NCI-H2029 treated with DMSO at 0.1 percent for 48 hours (cell line): ENCODE data around the gene PAX2.

Experiments used
- DNase-seq: peaks from one replicate; lab custom pipeline; 2025; lab: John Stamatoyannopoulos, UW

PAX2 gene

DNA sequence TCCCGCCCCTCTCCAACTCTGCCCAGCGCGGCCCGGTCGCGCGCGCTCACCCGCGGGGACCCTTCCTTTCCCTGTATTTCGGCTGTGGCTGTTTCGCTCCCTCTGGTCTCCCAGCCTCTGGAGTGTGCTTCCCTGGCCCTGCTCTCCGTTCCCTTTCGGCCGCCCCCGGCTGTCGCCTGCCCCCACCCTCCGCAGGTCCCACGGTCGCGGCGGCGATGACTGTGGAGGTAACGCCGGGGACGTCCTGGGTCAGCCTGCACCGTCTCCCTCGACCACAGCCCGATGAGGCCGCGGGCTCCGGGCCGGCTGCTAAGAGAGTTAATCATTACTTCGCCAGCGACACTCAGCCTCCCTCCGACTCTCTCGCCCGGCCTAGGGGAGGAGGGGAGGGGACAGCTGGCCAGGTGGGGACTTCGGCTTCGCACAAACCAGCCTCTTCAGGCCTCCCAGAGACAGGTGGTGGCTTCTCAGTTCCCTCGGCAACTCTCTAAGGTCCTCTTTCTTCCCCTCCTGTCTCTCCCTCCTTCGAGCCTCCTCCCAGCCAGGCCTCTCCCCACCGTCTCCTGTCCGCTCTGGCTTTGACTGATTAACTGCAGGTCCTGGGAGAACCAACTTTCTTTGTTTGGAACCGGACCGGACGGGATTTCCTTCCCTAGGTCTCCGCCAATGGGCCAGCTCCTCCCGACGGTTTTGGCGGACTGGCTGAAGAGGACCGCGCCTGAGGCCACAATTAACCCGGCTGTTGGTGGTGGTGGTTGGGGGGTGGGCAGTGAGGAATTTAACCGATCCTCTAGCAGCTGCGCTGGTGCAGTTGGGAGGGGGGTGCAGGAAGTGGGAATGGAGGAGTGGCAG, 5.6 kb upstream of the PAX2 start:
- DNase-seq: no peak

DNA sequence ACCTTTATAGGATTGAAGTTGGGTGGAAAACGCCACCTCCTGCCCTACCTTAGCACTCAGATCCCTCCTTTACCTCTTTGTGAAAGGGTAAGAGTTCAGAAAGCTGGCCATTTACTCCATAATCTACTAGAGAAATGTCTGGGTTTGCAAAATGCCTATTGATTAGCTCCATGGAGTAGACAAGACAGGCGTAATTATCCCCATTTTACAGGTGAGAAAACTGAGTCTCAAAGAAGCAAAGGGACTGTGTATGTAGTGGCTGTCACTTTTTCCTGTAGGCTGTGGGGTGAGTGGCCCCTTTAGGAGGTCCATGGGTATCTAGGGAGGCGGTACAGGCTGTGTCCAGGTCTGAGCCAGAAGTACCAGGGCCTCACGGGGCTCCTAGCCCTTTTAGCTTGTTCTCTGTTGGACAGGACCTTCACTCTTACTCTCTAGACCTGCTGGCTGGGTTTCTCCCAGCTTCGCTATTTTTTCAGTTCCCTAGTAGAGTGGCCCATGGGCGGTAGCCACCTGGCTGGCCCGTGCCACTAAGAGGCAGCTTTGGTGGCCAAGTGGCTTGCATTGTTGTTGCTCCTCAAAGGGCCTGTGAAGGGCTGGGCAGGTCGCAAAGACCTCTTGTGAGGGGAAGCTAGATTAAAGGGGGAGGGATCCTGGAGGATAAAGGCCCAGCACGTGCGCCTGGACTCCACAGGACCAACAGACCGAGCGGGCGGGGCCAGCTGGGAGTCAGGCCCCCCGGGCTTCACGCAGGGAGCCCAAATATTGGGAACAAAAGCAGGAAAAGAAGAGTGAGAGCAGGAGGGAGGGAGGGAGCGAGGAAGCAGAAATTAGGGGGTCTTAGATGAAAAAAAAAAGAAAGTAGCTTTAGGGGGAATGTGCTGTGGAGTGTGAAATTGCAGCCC, 4.7 kb upstream of the PAX2 start:
- no peak for DNase-seq

DNA sequence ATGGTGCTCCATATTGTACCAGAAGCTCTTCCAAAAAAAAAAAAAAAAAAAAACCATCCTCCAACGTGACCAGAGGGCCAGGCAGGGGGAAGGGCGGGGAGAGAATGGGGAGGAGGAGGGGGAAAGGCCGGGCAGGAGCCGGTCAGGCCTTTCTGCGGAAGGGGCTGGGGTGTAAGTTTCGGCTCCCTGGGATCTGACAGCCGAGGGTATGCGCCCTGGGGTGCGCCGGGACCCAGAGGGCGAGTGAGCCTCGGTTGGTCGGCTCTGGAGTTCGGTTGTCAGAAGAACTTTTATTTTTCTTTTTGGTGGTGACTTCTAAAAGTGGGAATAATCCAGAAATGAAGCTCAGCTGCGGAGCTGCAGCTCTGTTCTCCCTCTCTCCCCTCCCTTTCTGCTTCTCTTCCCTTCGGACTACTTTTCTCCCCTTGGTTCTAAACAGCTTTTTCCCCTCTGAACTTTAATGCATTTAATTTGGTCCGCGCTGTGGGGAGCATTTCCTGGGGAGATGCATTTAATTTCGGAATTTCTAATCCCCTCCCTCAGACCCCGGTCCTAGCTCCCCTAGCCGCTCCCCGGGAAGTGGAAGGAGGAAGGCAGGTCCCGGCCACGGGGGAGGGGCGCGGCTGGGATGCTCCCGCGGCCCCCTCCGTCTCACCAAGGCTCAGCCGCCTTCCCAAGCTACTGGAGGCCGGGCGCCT, 3.9 kb upstream of the PAX2 start:
- DNase-seq: no peak

DNA sequence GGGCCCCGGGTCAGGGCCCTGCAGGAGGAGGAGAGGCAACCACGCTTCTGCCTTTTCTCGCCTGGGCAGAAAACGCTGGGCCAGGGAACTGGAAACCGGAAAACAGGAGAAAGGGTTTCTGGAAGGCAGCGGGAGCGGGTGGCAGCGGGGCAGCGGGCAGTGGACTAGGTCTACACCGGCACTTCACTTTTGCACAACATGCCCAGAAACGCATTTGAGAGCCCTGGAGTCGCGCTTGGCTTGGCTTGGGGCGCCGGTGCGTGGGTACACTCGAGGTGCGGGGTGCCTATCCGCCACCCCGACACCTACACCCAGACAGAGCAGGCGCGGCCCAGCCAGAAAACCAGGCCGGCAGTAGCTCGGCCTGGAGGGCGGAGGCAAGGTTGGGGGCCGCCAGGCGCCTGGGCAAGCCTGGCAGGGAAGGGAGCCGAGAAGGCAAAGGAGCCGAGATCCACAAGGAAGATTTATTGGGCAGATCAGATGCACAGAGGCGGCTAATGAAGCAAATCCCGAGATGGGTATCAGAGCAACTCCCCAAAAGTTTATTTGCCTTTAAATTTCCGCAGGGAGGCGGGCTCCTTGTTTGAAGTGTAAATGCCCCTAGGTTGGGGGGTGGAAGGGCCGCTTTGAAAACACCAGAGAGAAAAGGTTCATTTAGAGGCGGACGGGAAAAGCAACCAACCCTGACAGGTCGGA, 3.2 kb upstream of the PAX2 start:
- no peak for DNase-seq

DNA sequence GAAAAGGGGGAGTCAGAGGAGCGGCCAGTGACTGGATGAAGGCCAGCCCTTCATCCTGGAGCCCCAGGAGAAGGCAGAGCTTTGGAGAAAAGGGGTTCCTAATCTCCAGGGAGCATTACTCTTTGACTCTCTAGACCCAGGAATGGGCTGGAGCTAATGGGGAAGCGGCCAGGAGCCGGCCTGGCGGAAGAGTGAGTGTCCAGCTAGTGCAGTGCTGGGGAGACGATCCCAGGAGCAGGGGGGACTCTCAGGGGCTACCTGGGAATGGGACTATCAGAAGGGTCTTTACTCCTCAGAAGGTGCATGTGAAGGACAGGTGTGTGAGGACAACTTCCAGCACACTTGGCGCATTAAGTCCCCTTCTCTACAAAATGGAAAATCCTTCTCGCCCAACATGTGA, 2.4 kb upstream of the PAX2 start:
- DNase-seq: no peak

DNA sequence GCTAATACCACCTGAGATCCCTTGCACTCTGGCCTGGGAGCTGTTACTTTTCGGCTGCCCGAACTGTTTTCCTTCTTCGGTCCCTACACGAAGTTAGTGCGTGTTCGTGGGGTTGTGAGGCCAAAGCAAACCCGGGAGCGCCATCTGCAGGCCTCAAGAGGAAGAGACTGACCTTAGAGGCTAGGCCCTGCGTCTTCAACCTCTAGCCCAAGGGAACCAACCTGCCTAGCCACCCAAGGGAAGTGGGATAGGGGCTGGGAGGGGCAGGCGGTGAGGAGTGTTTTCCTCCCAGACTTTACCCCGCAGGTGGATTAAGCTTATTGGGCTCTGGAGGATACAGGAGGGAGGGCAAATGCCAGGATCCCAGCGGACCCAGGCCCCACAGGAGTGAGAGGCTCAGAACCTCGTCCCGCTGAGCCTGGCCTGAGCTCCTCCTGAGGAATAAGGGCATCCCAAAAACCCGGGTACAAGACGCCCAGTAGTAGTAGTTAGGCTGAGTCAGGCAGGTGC, 1.7 kb upstream of the PAX2 start:
- DNase-seq: no peak

DNA sequence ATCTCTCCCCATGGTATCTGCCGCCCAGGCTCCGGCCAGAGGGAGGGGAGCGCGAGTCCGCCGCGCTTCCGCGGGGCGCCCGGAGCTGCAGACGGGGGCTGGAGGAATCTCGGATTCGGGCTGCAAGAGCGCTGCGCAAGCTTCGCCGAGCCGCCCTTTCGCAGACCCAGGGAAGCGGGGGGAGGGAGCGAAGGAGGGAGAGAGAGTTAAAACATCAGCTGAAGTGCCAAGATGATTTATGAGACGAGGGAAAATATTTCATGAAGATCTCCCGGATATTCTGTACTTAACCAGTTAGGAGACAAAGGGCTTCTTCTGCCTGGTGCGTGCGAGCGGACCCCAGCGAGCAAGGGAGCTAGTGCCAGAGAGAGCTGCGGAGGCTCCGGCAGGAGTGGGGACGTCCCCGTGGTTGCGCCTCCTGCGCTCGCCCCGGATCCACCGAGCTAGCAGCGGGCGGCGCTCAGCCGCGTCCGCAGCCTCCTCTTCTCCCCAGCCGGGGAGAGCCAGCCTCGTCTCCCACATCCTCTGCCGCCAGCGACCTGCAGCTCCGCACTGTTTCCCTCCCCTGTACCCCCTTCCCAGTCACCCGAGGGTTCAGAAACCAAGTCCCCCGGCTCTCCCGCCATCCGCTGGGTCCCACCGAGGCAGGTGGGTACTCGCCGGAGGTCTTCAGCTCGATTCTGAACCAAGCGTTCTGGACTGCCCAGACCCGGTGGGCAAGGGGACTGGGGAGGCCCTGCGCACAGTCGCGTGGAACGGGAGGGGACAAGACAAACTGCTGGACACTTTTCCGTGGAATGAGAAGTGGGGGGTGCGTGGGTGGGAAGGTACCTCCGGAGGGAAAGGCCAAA, 1.0 kb upstream of the PAX2 start:
- no peak for DNase-seq

DNA sequence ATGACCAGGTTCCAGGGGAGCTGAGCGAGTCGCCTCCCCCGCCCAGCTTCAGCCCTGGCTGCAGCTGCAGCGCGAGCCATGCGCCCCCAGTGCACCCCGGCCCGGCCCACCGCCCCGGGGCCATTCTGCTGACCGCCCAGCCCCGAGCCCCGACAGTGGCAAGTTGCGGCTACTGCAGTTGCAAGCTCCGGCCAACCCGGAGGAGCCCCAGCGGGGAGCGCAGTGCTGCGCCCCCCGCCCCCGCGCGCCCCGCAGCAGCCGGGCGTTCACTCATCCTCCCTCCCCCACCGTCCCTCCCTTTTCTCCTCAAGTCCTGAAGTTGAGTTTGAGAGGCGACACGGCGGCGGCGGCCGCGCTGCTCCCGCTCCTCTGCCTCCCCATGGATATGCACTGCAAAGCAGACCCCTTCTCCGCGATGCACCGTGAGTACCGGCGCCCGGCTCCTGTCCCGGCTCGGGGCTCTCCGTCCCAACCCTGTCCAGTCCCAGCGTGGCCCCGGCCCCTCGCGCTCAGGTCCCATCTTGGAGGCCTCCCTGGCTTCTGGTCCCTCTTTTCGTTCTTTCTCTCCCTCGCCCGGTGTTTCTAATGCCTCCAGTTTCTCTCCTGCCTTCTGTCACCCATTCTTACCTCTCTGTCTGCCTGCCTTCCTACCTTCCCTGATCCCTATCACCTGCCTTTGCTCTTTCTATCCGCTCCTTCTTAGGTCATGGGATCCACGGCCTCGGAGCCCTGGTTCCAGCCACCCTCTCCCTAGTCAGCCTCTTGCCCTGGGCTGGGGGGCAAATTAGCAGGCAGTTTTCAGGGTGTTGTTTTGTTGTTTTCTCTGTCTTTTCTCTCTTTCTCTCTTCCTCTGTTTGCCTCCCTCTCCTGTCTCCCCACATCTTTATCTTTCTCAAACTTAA, 751 bp downstream of the PAX2 start:
- DNase-seq: no peak

DNA sequence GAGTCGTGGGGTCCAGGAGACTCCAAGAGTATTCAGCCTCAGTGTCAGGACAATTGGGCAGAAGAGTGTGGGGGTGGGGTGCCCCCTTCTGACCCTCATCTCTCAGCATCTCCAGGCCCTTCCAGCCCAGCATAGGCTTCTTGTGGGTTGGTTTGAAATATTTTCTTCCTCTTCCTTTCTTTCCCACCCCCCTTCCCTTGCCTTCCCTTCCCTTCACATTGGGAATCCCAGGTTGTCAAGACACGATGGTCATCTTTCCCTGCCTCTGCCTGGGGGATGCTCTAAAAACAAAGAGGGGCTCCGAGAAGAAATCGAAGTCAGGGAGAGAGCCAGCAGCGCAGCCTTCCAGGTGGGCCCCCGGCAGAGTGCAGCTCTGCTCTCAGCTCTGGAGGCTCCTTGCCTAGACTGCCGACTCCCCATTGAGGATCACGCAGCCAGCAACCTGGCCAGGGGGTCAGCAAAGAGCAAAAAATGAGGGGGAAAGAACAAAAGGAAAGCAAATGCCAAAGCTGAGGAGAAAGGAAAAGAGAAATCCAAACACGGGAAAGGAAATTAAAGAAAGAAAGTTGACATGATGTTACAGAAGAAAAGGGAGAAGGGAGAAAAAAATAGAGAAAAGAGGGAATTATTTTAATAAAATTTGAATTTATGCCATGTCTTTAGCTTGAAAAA, 1.5 kb downstream of the PAX2 start:
- DNase-seq: no peak

DNA sequence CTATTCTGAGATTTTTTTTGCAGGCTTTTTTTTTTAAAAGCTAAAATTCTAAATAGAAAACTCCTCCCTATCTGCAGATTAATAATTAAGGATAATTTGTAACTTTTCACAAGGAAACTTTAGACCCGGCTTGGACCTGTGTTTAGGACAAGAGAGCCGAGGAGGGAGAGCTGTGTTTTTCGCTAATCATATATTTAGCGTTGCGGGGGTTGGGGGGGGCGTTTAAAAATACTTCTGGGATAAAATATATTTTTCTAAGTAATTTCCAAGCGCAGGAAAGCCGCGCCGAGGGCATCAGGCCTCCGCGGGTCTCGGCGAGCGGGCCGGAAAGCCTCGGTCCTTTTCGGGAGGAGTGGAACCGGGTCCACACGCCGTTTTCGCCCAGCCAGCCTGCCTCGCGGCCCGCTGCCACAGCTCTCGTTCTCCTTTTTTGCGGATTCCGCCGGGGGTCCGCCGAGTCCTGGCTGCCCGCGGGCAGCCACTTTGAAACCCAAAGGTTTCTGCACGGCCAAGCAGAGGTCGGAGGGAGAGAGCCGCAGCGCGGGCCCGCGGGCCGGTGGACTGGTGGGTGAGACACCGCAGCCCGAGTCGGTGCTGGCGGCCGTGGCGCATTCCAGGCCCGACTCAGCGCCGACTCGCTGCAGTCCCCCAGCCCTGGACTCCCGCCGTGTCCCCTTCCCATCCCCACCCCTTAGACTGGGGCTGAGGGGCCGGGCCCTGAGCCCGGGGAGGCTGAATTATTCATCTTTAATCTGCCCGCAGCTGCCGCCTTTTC, 2.3 kb downstream of the PAX2 start:
- DNase-seq: no peak

DNA sequence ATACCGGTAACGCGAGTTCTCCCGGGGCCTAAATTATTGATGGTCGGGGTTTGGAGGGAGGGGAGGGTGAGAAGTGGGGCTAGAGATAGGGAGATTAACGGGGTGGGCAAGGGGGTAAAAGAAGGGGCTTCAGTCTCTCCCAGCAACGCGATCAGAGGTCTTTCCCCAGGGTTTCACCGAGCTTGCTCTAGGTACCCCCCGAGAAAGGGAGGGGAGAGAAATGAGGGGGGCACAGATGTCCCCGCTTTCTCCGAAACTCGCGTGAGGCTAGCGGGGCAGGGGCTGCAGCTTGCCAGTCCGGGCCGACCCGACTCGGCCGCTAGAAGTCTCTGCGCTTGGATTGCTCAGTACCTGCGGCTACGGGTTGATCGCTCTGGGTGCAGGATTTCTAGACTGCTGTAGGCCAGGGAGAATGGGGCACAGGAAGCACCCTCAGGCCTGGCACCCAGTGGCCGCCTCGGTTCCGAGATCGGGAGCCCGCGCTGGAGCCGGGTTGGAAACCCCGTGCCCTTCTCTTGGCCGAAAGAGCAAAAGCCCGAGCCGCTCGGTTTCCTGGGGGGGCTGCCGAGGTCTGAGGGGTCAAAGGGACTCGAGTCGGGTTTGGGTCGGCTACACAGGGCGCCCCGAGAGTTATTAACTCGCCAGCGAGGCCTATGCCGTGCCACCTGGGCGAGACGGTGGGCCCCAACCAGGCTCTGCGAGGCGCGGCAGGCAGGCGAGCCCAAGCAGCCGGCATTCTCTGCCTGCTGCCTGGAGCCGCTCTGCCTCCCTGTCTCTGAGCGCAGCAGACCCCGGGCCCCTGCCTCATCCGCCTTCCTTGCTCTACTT, 3.1 kb downstream of the PAX2 start:
- no peak for DNase-seq

DNA sequence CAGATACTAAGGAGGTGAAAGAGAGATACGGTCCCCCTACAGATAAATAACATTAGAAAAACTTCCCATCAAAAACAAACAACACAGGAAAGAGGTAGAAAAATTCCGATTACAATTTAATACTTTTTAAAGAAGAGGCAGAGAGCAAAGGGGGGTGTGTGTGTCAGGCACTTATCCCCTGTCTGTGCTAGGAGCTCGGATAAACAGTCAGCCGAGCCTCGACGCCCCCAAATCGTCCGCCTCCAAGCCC, 3.6 kb downstream of the PAX2 start:
- DNase-seq: no peak

DNA sequence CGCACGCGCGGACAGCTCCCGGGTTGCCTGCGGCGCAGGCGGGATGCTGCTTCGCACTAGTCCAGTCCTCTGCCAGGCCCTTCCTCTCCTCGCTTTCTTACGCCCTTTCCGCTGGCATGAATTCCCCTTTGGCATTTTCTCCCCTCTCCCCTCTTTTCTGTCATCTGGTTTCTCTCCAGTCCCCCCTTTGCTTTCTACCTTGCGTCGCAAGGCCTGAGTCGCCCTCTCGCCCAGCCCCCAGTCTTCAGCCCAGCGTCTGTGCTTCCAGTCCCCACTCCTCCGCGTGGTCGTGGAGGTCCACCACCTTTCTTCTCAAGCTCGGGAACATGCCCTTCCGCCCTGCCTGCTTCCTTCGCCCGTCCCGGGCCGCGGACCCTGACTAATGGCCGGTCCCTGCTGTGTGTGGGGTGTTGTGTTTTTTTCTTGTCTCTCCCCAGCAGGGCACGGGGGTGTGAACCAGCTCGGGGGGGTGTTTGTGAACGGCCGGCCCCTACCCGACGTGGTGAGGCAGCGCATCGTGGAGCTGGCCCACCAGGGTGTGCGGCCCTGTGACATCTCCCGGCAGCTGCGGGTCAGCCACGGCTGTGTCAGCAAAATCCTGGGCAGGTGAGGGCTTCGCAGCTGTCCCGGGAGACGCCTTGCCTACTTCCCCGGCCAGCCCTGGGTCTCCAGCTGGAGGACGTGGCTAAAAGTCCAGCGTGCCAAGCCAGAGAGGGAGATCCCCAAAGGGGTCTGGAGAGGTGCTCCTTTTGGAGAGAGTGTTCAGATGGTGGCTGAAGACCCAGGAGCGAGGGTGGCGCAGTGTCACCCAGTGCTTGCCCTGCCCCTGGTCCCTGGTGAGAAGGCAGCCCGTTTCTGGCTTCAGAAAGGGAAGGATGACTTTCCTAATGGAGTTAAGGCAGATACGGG, 4.2 kb downstream of the PAX2 start:
- no peak for DNase-seq

DNA sequence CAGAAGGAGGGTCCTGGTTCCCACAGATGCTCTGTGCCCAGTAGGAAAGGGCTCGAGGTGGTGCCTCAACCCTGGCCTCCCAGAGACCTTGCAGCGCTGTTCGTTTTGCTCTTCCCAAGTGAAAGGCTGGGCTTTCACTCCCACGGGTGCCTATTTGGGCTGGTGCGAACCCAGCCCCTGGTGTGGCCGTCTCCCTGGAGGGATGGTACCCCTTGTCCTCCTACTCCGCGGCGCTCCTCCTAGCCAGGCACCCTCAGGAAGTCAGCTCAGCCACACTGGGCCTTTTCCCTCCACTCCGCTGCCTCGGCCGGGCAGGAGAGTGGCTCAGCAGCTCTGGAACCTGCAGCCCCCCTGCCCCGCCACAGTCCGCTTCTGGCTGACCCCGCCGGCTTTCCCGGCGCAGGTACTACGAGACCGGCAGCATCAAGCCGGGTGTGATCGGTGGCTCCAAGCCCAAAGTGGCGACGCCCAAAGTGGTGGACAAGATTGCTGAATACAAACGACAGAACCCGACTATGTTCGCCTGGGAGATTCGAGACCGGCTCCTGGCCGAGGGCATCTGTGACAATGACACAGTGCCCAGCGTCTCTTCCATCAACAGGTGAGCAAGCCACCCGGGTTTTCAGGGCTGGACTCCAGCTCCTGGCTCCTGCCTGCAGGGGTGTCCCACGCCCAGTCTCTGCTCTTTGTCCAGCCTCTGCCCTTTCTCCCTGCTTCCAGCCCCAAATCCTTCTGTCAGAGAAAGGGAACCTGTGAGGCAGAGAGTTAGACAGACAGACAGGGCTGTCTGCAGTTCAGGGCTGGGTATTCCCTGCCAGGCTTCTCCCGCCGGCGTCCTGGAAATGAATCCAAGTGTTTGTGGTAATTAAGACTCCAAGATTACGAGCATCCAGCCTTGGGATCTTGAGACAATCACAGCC, 5.2 kb downstream of the PAX2 start:
- no peak for DNase-seq

DNA sequence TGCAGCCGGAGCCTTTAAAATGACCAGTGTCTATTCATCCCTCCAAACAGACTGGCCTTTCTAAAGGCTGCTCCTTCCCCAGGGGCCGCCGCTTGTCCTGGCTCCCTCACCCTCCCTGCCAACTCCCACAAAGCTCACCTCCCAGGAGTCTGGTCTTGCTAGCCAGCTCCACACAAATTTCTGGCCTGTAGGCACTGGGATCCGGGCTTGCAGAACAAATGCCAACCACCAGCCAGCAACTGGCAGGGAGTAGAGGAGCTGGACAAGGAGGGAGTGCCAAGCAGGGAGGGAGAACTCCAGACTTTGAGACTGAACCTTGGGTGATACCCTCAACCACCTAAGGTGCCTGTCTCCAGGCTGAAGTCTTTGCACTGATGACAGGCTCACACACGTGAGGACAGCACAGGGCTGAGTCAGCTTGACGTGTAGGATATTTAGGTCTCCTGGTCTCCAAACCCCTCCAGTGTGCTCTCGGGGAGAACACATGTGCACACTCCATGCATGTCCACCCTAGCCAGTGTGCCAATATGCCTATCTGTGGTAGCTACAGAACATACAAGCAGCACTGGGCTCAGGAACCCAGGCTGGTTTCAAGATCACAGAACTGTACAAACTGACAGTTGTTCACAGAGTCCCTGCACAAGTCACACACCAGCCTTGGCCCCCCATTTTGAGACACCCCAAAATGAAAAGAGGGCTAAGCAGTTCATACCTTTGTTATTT, 6.0 kb downstream of the PAX2 start:
- DNase-seq: no peak
